ENCODE data around the gene LIN7B.

DNA sequence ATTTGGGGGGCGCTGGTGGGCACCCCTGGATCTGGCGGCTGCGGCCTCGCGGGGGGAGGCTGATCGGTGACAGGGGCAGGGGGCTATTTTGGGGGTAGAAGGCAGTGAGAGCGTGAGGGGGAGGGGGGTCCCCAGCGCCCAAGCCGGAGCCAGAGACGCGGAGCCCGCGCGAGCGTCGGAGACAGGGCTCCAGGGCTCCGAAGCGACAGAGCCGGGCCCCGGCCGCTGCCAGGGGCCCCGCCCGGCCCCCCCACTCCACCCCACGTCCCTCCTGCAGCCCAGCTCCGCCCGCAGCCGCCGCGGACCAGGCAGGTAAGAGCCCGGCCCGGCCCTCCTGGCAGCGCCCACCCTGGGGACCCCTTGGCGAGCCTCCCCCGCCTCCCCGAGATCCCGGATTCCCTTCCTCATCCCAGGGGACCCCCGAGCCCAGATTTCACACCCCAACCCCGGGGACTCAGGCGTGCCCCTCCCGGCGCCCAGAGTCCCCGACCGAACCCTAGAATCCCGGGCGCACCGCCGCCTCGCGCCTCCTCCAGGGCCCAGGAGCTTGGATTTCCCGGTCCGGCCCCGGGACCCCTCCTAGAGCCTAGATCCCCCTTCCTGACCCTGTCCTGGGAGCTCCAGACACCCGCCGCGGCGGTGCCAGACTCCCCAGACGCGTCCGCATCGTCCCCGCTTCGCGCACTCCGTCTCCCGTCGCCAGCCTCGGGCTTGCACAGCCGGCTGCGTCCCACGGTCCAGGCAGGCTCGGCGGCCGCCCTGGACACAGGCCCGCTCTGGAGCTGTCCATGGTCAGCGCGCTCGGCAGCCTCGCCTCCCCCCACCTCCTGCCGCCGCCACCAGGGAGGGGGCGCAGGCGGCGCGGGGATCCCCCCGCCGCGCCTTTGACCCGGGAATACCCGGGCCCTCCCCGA, 5.5 kb downstream of the LIN7B start, which contains the start of gene PPFIA3:
- TF ChIP-seq KDM1A (CRISPR knock-in tag; IDR thresholded peaks at IDR 0.05) = no peak
- no peak for TF ChIP-seq POLR2G (IDR thresholded peaks at IDR 0.05; ENCODE audit: low read depth, low read length)
- no peak for TF ChIP-seq CEBPB (IDR thresholded peaks at IDR 0.05; ENCODE audit: borderline replicate concordance, low read depth, low read length)
- TF ChIP-seq ZNF274 (CRISPR knock-in tag; IDR thresholded peaks at IDR 0.05) = 0 out of 2 replicates have a peak, but pooled peaks have one; percentile 26
- peak; percentile 69; the same call in 1 of the 2 replicates for TF ChIP-seq ZNF160 (CRISPR knock-in tag; IDR thresholded peaks at IDR 0.05)
- TF ChIP-seq, protein P1, sequence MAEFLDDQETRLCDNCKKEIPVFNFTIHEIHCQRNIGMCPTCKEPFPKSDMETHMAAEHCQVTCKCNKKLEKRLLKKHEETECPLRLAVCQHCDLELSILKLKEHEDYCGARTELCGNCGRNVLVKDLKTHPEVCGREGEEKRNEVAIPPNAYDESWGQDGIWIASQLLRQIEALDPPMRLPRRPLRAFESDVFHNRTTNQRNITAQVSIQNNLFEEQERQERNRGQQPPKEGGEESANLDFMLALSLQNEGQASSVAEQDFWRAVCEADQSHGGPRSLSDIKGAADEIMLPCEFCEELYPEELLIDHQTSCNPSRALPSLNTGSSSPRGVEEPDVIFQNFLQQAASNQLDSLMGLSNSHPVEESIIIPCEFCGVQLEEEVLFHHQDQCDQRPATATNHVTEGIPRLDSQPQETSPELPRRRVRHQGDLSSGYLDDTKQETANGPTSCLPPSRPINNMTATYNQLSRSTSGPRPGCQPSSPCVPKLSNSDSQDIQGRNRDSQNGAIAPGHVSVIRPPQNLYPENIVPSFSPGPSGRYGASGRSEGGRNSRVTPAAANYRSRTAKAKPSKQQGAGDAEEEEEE (CRISPR knock-in tag; IDR thresholded peaks at IDR 0.05; ENCODE audit: borderline replicate concordance) = no peak
- TF ChIP-seq EP300 (IDR thresholded peaks at IDR 0.05; ENCODE audit: low read depth in 2 of 2, low read length in 2 of 2) = no peak
- TF ChIP-seq EP300 (CRISPR knock-in tag; IDR thresholded peaks at IDR 0.05; ENCODE audit: borderline replicate concordance) = 0 out of 2 replicates have a peak, but pooled peaks have one; percentile 32
- TF ChIP-seq, protein P2, sequence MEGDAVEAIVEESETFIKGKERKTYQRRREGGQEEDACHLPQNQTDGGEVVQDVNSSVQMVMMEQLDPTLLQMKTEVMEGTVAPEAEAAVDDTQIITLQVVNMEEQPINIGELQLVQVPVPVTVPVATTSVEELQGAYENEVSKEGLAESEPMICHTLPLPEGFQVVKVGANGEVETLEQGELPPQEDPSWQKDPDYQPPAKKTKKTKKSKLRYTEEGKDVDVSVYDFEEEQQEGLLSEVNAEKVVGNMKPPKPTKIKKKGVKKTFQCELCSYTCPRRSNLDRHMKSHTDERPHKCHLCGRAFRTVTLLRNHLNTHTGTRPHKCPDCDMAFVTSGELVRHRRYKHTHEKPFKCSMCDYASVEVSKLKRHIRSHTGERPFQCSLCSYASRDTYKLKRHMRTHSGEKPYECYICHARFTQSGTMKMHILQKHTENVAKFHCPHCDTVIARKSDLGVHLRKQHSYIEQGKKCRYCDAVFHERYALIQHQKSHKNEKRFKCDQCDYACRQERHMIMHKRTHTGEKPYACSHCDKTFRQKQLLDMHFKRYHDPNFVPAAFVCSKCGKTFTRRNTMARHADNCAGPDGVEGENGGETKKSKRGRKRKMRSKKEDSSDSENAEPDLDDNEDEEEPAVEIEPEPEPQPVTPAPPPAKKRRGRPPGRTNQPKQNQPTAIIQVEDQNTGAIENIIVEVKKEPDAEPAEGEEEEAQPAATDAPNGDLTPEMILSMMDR (CRISPR knock-in tag; IDR thresholded peaks at IDR 0.05) = no peak
- TF ChIP-seq PITX1 (CRISPR knock-in tag; IDR thresholded peaks at IDR 0.05) = peak; percentile 33; the same call in 1 of the 2 replicates
- no peak for TF ChIP-seq IKZF1 (IDR thresholded peaks at IDR 0.05)
- TF ChIP-seq PTBP1 (IDR thresholded peaks at IDR 0.05; ENCODE audit: low read depth, low read length, poor library complexity, severe bottlenecking) = no peak
- TF ChIP-seq, protein P3, sequence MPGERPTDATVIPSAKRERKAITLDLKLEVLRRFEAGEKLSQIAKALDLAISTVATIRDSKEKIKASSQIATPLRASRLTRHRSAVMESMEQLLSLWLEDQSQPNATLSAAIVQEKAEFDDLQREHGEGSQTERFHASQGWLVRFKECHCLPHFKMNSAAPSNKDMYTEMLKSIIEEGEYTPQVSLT (CRISPR knock-in tag; IDR thresholded peaks at IDR 0.05; ENCODE audit: borderline replicate concordance, low read depth) = no peak

Data from HepG2 (cell line).